H1 (cell line): ENCODE data around the gene NKG7. TPM values are rescaled to one million over a fixed set of nuclear protein-coding genes. Genes with fewer than 3 reads are reported as not detected.

ENCODE experiments used
- ATF3 ChIP-seq: IDR thresholded peaks from 2 replicates; pipeline ENCODE4 v1.6.1; 2011; ENCODE audit warnings: low read depth, mild to moderate bottlenecking, low read length; ENCODE audit not compliant: insufficient read depth
- BACH1 ChIP-seq: IDR thresholded peaks from 2 replicates; pipeline ENCODE4 v1.6.1; 2012; ENCODE audit warnings: low read length, improper control_type of control experiment
- BCL11A ChIP-seq, 2 experiments: IDR thresholded peaks; one replicate each; pipeline ENCODE4 v1.6.1; 2011; ENCODE audit warnings: low read depth in 2 of 2, low read length in 2 of 2, mild to moderate bottlenecking in 2 of 2
- CBX8 ChIP-seq: fragments of 300-800, 300-1000 bp; sonication (generic); IDR thresholded peaks from 2 replicates; pipeline ENCODE4 v1.7.1; 2016; ENCODE audit warnings: low read depth, low read length, borderline replicate concordance
- CHD2 ChIP-seq: IDR thresholded peaks from 2 replicates; pipeline ENCODE4 v1.6.1; 2012; ENCODE audit warnings: low read length, improper control_type of control experiment
- EGR1 ChIP-seq: IDR thresholded peaks from 2 replicates; pipeline ENCODE4 v1.6.1; 2011; ENCODE audit warnings: low read depth, low read length, borderline replicate concordance
- EZH2 ChIP-seq: fragments of 200-600 bp; sonication (generic); IDR thresholded peaks from 2 replicates; pipeline ENCODE4 v1.7.1; 2012; ENCODE audit warnings: low read depth, mild to moderate bottlenecking, moderate library complexity, low read length, inconsistent platforms; ENCODE audit not compliant: severe bottlenecking
- FOSL1 ChIP-seq: IDR thresholded peaks from 2 replicates; pipeline ENCODE4 v1.6.1; 2011; ENCODE audit warnings: mild to moderate bottlenecking, low read depth, low read length, moderate library complexity; ENCODE audit not compliant: insufficient read depth
- KDM1A ChIP-seq: fragments of 200-600, 300-600 bp; sonication (generic); IDR thresholded peaks from 2 replicates; pipeline ENCODE4 v1.7.1; 2016; ENCODE audit warnings: mild to moderate bottlenecking, low read length, borderline replicate concordance
- KDM5A ChIP-seq: fragments of 200-600 bp; IDR thresholded peaks from 2 replicates; pipeline ENCODE4 v1.7.1; 2012; ENCODE audit warnings: mild to moderate bottlenecking, low read length, inconsistent platforms, mixed read lengths
- NANOG ChIP-seq: IDR thresholded peaks from 2 replicates; pipeline ENCODE4 v1.6.1; 2011; ENCODE audit warnings: low read length, low read depth, mild to moderate bottlenecking, inconsistent platforms; ENCODE audit not compliant: insufficient read depth, poor library complexity, severe bottlenecking
- NRF1 ChIP-seq: IDR thresholded peaks from 2 replicates; pipeline ENCODE4 v1.6.1; 2011; ENCODE audit warnings: mild to moderate bottlenecking, low read depth, low read length, improper control_type of control experiment
- POLR2A ChIP-seq, 2 experiments: IDR thresholded peaks; 1 replicate in 1 of 2; 2 replicates in 1 of 2; pipeline ENCODE4 v1.6.1; 2011; ENCODE audit warnings: low read depth in 2 of 2, low read length in 2 of 2, mild to moderate bottlenecking in 2 of 2; ENCODE audit errors: control extremely low read depth in 1 of 2
- POU5F1 ChIP-seq: IDR thresholded peaks from 2 replicates; pipeline ENCODE4 v1.6.1; 2011; ENCODE audit warnings: low read depth, mild to moderate bottlenecking, low read length, moderate library complexity
- RBBP5 ChIP-seq: IDR thresholded peaks from 2 replicates; pipeline ENCODE4 v1.7.1; 2012; ENCODE audit warnings: low read depth, mild to moderate bottlenecking, inconsistent platforms, low read length, moderate library complexity, borderline replicate concordance
- RFX5 ChIP-seq: IDR thresholded peaks from 2 replicates; pipeline ENCODE4 v1.6.1; 2011; ENCODE audit warnings: low read depth, low read length, improper control_type of control experiment, borderline replicate concordance
- RNF2 ChIP-seq: fragments of 200-900, 300-1000 bp; sonication (generic); IDR thresholded peaks from 2 replicates; pipeline ENCODE4 v1.7.1; 2016; ENCODE audit warnings: borderline replicate concordance, low read depth, mild to moderate bottlenecking, antibody characterized with exemption, low read length; ENCODE audit not compliant: poor library complexity, severe bottlenecking; ENCODE audit errors: missing control alignments
- SP4 ChIP-seq: IDR thresholded peaks from 2 replicates; pipeline ENCODE4 v1.6.1; 2012; ENCODE audit warnings: low read length, inconsistent platforms
- TAF1 ChIP-seq: IDR thresholded peaks from 2 replicates; pipeline ENCODE4 v1.6.1; 2011; ENCODE audit warnings: mild to moderate bottlenecking, low read depth, low read length
- TBP ChIP-seq: IDR thresholded peaks from 2 replicates; pipeline ENCODE4 v1.6.1; 2011; ENCODE audit warnings: low read depth, low read length, improper control_type of control experiment
- TCF12 ChIP-seq: IDR thresholded peaks from 2 replicates; pipeline ENCODE4 v1.6.1; 2011; ENCODE audit warnings: low read depth, mild to moderate bottlenecking, low read length
- polyA plus RNA-seq, 7 experiments: library from polyadenylated mRNA; depleted of rRNA in 3 of 7; stranded (reverse) in 5 of 7; unstranded in 2 of 7; fragments of >200 nt in 5 of 7; fragments of 200-250 nt in 2 of 7; gene quantifications; 1 replicate in 5 of 7; 2 replicates in 1 of 7; 4 replicates in 1 of 7; pipeline versions ENCODE4 v1.2.1 to v1.2.3, GENCODE V29; 2011 to 2013; ENCODE audit warnings: missing spikeins in 2 of 7, mixed read lengths in 2 of 7
- total RNA-seq: library from RNA; stranded (reverse); fragmentation: NEBNext Ultra II Directional; extraction: Animal tissue kit (Norgen Biotek cat#: 25700); gene quantifications from 2 replicates; pipeline ENCODE4 v1.2.1, GENCODE V29; 2021
- TF ChIP-seq, protein P1 (sequence below): IDR thresholded peaks from 2 replicates; pipeline ENCODE4 v1.6.1; 2011; ENCODE audit warnings: low read length, improper control_type of control experiment

NKG7 gene
- total and polyA plus RNA-seq, 2 of the 8 experiments (the other 6 are each of a cell fraction or from before 2014, with no cell fraction given): not detected

DNA sequence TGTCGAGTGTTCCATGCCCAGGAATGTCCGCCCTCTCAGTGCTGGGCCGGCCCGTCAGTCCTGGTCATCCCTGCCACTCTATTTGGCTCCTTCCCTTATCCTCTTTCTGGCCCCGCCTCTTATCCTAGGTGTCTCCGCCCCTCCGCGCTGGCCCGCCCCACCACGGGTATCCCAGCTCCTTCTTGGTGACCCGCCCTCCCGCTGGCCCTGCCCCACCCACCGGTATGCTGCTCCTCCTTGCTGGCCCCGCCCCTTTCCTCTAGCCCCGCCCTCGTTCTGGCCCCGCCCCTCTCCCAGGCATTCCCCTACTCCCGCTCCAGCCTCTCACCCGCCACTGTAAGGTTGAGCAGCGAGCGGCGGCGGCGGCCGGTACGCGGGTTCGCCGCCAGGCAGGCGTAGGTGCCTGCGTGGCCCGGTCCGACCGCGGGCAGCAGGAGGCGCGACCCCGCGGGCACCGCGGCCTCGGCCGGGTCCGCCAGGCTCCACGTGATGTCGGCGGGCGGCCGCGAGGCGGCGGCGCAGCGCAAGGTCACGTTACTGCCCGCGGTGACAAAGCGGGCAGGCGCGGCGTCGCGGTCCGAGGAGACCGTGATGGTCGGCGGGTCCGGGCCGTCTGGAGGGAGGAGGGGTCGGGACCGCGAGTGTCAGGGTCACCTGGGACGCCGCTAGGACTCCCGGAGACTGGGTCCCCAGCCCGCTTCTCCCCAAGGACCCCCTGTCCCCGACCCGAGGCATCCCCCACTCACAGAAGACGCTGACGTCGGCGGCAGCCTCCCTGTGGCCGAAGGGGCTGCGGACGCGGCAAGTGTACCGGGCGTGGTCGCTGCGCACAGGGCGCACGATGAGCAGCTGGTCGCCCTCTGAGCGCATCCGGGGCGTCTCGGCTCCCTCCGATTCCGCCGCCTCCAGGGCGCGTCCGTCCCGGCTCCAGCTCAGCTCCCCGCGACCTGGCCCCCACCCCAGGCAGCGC, 32.5 kb downstream of the NKG7 start (continued):
- peak; percentile 46; the same call in 1 of the 2 replicates for TF ChIP-seq ATF3
- TF ChIP-seq NANOG: no peak
- no peak for TF ChIP-seq TCF12
- no peak for TF ChIP-seq CHD2
- no peak for TF ChIP-seq KDM5A
- TF ChIP-seq POLR2A (IDR thresholded peaks at IDR 0.05; ENCODE audit: control extremely low read depth in 1 of 2, low read depth in 2 of 2, low read length in 2 of 2): peak in 1 of 2 experiments; percentile 73; a peak in 1 of 3 replicates
- peak; percentile 84 for TF ChIP-seq TAF1
- peak; percentile 26; the same call in 1 of the 2 replicates for TF ChIP-seq BACH1
- no peak for TF ChIP-seq KDM1A
- no peak for TF ChIP-seq CBX8
- TF ChIP-seq, protein P1, sequence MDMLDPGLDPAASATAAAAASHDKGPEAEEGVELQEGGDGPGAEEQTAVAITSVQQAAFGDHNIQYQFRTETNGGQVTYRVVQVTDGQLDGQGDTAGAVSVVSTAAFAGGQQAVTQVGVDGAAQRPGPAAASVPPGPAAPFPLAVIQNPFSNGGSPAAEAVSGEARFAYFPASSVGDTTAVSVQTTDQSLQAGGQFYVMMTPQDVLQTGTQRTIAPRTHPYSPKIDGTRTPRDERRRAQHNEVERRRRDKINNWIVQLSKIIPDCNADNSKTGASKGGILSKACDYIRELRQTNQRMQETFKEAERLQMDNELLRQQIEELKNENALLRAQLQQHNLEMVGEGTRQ: peak; percentile 78
- no peak; the same call in 1 of the 2 replicates for TF ChIP-seq RBBP5
- TF ChIP-seq SP4: 0 out of 2 replicates have a peak, but pooled peaks have one; percentile 91
- no peak for TF ChIP-seq FOSL1
- TF ChIP-seq RNF2: no peak
- no peak for TF ChIP-seq BCL11A (IDR thresholded peaks at IDR 0.05; ENCODE audit: low read depth in 2 of 2, low read length in 2 of 2)
- peak; percentile 74; the same call in 1 of the 2 replicates for TF ChIP-seq TBP
- no peak for TF ChIP-seq POU5F1
- no peak for TF ChIP-seq NRF1
- TF ChIP-seq EZH2: peak; percentile 7
- TF ChIP-seq RFX5: no peak
- TF ChIP-seq EGR1: no peak
